NCI-H345 treated with DMSO at 0.1 percent for 48 hours (cell line): ENCODE results near the gene BHLHA9.

Experiments
- DNase-seq: peaks from one replicate; lab custom pipeline; 2025; ENCODE audit not compliant: unreplicated experiment; lab: John Stamatoyannopoulos, UW

Gene BHLHA9

DNA sequence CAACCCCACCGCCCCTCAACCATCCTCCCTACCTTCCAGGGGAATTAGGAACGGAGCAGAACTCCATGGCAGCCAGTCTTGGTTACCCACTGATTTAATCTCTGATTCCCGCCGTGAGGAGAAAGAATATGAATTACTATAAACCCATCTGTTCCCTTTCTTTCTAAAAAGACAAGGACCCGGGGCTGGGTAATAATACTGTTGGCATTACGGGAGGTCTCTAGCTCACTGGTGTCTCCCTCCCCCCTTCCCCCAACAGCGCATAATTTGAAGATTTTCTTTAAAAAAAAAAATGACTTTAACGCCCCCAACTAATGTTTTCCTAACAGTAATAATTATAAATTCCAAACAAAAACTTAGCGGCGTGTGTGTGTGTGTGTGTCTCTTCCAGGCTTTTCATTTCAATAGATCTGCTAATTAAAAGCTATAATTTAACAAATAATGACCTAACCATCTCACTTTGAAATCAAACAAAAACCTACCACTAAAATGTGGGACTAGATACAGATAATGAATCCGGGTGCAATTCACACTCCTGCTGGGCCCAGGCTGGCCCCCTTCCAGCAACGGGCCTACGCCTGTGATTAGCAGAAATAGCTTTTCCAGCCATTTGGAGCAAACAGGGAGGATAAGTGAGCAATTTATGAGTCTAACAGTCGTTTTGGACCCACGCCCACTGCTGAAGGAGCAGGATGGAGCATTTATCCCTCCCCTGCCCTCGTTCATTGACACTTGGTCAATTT is 18.2 kb upstream of the BHLHA9 start:
- DNase-seq, result no peak

DNA sequence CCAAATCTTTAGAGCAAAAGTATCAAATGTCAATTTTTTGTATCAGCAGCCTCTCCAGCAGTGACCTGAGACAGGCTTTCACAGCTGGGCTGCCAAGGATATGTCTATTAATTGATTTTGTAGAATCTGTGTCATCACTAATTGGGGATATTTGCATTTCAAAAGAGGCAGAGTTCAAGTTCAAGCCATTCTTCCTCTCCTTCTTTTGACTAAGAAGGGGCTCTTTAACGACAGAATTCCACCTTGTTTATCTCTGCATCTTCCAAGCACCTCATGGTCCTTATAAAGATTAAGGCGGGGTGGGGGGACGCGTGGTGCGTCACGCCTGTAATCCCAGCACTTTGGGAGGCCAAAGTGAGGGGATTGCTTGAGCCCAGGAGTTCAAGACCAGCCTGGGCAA is 15.2 kb upstream of the BHLHA9 start:
- DNase-seq, result no peak

DNA sequence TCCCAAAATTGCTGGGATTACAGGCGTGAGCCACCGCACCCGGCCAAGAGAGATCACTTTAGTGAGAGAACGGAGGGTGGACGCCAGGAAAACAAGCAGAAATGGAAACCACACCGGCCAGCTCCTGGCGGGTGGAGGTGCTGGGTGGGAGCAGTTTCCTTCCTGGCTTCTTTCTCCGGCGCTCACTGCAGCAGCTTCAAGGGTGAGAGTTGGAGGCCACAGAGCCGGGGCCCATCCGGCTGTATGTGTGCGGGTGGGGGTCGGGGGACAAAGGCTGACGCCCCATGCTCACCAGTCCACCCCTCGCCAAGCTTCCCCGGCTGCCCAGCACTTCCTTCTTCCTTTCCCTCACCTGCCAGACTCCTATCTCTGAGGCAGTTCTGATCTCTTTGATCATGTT is 13.5 kb upstream of the BHLHA9 start:
- no peak for DNase-seq

DNA sequence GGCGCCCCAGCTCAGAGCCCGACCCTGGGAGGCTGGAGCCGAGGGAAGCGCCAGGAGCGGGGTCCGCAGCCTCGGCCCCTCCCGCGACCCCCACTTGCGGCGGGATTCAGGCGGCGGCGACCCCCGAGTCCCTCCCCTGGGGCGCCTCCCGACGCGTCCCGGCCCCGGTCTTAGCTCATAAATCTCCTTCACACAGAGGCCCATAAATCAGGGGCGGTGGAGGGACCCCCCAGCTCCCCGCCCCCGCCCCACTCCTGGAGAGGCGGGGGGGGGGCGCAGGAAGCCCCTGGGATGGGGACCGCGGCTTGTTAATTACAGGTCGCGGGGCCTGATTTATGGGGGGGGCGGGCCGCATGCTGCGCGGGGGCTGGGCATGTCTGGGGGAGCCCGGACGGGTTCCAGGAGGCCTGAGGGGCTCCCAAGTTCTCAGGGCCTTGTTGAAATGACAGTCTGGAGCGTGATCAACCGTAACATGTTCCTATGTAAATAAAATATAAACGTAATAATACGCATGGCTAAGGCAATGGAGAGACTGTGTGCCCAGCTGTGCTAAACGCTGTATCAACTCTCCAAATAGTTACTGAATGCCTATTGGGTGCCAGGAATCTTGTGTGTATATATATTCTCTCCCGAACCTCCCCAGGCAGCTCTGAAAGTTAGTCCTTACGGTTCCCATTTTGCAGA is 10.0 kb upstream of the BHLHA9 start:
- DNase-seq, result no peak

DNA sequence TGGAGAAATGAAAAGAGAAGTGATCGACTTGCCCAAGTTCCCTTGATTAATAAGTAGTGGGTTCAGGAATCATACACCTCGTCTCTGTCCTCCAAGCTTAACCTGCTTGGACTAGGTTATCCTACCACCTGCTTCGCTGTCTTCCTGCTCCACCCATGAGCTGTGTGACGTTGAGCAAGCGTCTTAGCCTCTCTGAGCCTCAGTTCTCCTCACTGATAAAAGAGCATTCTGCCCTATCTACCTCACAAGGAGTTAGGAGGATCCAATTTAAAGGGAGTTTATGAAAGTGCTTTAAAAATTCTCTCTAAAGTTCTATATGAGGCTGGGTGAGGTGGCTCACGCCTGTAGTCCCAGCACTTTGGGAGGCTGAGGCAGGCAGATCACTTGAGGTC is 9.5 kb upstream of the BHLHA9 start:
- no peak for DNase-seq

DNA sequence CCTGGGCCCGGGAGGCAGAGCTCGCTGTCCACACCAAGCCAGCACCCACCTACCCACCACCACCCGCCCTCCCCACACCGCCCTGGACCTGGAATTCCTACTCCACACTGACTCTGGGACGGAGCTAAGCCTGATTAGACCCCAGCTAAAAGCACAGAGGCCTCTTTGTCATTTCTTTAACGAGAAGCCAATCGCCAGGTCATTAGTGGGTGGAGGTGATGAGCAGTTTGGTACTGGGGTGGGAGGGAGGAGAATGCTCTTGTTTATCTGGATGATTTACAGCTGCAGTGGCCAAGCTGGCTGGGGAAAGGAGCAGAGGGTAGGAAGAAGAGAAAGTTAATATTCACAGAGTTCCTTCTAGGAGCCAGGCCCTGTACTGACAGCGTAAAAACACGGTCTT is 6.0 kb upstream of the BHLHA9 start:
- no peak for DNase-seq

DNA sequence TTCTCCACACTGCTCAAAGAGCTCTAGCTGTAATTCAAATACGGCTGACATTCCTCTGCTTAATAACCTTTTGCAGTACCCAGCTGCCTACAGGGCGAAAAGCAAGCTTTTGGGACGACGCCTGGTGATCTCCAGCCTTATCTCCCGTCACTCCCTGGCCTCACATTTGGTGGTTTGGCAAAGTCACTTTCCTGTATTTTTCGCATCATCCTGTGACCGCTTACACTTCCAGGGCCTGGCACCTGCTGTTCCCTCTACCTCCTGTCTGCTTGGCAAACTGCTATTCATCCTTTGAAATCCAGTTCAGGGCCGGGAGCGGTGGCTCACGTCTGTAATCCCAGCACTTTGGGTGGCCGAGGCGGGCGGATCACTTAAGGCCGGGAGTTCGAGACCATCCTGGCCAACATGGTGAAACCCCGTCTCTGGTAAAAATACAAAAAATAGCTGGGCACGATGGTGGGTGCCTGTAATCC is 2.7 kb upstream of the BHLHA9 start:
- no peak for DNase-seq

DNA sequence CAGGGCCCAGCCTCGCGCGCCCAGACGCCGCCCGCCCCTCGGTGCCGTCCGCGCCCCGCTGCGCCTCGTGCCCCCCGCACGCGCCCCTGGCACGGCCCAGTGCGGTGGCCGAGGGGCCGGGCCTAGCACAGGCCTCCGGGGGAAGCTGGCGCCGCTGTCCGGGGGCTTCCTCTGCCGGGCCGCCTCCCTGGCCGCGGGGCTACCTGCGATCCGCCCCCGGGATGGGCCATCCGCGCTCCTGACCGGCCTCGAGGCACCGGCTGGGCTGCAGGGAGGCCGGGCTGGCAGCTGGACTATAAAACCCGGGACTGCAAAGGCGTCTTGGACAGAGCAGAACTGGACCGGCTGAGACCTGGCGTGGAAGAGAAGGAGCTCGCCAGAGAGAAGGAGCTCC is 783 bp downstream of the BHLHA9 start:
- no peak for DNase-seq

DNA sequence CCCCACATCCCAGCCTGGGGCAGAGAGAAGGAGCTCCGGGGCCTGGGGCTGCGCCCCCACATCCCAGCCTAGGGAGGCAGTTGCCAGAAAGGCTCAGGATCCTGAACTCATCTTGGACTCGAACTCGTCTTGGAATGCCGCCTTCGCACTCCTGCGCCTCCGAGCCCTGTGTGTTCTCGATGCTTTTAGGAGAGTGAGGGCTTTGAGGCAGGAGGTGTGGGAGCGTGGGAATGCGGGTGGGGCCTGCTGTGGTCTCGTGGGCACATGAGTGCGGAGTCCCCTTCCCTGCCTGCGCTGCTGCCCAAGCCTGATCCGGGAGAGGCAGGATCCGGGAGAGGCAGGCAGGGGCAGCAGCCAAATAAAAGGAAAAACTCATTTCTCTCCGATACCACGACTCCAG is 1.2 kb downstream of the BHLHA9 start:
- no peak for DNase-seq

DNA sequence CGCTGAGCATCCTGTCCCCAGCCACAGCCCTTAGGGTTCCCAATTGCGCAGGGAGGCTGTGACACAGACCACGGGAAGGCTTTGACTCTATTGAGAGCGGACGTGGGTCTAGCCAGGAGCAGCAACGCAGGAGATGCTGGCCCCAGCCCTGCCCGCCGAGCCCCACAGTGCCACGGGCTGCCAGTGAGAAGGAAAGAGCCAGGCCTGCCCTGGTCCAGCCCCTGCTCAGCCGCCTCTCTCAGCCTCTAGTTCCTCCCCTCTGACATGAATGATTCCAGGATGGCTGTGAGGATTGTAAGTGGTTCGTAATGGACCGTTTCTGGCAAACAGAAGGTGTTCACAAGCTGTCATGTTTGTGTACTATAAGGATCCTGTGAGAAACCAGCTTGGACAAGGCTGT is 2.5 kb downstream of the BHLHA9 start:
- no peak for DNase-seq

DNA sequence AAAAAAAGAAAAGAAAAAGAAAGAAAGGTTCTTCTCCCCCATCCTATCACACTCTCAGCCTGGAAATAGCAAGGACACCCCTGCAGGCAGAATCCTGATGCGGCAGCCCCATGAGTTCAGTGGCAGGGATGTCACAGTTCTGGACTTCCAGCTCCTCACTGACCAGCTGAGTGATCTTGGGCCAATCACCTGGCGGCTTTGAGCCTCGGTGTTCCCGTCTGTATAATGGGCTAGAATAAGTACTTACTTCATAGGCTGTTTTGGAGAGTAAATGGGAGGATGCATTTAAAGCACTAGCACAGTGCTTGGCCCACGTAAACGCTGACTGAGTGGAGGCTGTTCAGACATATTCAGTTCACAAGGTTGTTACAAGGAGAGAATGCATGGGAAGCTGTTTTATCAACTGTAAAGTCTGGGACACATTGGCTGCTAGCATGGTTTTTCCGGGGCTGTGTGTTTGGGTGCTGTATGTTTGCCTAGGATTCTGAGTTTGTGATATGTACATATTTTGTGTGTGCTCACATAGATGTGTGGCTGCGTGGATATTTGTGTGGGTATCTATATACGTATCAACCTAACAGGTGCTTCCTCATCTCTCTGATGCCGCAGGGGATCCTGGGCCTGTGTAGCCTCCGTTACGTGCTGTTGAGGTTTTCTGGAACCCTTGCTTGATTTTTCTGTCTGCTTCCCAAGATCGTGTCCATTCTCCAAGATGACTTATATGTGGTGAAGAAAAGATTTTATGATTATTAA is 3.4 kb downstream of the BHLHA9 start:
- DNase-seq, result no peak

DNA sequence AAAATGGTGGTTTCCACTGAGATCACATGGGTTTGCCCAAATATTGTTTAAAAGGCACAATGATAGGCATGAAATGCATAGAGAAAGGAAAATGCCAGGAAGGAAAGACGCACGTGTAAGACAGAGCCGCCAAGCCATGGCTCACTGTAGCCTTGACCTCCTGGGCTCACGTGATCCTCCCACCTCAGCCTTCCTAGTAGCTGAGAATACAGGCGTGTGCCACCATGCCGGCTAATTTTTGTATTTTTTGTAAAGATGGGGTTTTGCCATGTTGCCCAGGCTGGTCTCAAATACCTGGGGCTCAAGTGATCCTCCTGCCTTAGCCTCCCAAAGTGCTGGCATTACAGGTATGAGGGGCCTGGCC is 4.0 kb downstream of the BHLHA9 start:
- DNase-seq, result no peak

DNA sequence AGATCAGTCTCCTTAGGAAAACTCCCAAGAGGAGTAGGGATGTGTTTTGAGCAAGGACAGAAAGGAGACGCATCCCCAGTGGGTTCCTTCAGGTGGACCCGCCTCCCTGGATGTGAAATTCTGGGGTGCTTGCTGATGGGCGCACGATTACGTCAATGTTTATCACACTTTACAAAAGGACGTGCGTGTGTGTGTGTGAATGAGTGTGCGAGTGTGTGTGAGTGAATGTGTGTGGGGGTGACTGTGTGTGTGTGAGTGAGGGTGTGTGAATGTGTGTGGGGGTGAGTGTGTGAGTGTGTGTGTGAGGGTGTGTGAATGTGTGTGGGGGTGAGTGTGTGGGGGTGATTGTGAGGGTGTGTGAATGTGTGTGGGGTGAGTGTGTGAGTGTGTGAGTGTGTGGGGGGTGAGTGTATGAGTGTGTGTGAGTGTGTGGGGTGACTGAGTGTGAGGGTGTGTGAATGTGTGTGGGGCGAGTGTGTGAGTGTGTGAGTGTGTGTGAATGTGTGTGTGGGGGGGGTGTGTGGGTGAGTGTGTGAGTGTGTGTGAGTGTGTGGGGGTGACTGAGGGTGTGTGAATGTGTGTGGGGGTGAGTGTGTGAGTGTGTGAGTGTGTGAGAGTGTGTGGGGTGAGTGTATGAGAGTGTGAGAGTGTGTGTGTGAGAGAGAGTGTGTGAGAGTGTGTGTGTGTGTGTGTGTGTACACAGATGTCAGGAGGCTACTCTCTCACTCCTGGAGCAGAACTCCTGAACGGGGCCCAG is 5.1 kb downstream of the BHLHA9 start:
- DNase-seq, result no peak

DNA sequence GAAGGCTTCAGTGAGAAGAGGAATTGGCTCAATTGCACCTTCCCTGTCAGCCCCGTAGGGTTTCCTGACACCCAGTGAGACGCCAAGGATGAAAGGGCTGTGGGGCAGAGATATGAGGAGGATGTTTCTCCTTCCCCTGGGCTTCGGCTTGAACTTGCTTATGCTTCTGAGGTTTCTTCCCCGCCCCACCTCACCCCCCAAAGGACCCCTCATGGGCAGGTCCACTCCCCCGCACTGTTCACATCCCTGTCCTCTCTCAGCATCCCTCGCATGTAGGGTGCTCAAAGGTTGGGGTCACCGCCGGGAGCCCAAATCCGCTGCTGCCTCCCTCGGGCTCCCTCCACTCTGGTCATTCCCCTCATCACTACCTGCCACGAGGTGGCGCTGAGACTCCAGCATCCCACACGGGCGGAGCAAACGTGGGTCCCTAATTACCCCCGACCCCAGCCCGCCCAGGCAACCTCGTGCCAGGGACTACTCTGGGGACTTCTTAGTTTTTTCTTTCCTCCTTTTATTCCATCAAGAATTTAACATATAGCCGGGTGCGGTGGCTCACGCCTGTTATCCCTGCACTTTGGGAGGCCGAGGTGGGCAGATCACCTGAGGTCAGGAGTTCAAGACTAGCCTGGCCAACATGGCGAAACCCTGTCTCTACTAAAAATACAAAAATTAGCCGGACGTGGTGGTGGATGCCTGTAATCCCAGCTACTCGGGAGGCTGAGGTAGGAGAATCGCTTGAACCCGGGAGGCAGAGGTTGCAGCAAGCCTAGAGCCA is 5.9 kb downstream of the BHLHA9 start:
- no peak for DNase-seq

DNA sequence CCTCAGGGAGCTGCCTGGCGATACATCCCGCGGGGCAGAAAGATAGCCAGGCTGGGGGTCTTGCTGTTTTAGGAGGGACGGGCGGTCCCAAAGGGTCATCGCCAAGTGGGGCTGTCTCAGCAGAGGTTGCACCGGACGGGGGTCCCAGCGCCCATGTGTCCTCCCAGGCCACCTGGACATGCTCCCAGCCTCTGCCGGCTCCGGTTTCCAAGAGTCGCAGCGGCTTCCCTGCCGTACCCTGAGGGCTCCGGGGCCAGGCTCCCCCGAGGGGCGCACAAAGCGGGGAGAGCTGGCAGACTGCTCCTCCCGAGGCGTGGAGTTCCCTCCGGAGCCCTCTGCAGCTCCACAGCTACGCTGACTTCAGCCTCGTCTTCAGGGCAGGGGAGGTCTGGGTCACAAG is 10.4 kb downstream of the BHLHA9 start:
- DNase-seq, result no peak

DNA sequence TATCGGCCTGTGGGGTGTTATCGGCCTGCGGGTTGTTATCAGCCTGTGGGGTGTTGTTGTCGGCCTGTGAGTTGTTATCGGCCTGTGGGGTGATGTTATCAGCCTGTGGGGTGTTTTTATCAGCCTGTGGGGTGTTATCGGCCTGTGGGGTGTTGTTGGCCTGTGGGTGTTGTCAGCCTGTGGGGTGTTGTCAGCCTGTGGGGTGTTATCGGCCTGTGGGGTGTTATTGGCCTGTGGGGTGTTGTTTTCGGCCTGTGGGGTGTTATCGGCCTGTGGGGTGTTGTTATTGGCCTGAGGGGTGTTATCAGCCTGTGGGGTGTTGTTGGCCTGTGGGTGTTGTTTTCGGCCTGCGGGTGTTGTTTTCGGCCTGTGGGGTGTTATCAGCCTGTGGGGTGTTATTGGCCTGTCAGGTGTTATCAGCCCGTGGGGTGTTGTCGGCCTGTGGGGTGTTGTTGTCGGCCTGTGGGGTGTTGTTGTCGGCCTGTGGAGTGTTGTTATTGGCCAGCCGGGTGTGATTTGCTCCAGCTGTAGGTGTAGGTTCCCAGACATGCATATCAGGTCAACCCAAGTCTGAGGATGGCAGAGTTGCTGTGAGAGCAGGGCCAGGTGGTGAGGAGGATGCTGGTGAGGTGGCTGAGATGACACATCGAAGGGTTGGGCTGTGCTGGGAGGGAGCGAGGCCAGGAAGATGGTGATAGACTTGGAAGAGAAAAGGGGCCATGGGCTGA is 16.3 kb downstream of the BHLHA9 start:
- no peak for DNase-seq

DNA sequence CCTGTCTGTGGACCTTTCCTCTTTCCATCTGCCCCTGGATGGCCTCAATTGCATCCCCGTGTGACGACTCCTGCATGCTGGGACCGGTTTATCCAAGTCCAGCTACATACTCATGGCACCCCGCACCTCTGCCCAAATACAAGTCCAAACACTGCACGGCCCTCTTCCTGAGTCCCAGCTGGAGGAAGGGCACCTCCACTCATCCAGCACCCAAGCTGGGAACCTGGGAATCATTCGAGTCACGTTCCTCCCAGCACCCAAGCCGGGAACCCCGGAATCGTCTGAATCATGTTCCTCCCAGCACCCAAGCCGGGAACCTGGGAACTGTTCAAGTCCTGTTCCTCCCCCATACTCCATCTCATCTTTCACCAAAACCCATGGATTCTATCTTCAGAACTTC is 19.5 kb downstream of the BHLHA9 start:
- DNase-seq, result no peak

DNA sequence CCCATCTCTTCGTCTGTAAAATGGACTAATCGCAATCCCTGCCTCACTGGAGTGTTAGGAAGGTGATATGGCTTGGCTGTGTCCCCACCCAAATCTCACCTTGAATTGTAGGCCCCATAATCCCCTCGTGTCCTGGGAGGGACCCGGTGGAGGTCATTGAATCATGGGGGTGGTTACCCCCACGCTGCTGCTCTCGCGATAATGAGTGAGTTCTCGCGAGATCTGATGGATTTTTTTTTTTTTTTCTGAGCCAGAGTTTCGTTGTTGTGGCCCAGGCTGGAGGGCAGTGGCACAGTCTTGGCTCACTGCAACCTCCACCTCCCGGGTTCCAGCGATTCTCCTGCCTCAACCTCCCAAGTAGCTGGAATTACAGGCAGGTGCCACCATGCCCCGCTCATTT is 20.4 kb downstream of the BHLHA9 start:
- no peak for DNase-seq

DNA sequence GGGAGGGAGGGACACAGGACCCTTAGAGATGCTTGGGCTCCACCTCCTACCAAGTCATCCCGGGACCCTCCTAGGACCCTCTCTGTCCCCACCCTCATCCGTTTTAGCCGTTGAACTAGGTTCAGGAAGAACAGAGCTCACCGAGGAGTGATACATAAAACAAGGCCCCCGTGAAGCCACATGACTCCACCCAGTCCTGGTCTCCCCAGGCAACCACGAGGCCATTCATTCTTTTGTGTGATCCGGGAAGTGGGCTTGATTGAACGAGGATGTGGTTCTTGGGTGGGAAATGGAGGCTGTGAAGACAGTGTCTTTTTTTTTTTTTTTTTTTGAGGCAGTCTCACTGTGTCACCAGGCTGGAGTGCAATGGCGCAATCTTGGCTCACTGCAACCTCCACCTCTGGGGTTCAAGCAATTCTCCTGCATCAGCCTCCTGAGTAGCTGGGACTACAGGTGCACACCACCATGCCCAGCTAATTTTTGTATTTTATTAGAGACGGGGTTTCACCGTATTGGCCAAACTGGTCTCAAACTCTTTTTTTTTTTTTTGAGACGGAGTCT is 24.0 kb downstream of the BHLHA9 start:
- DNase-seq, result no peak

DNA sequence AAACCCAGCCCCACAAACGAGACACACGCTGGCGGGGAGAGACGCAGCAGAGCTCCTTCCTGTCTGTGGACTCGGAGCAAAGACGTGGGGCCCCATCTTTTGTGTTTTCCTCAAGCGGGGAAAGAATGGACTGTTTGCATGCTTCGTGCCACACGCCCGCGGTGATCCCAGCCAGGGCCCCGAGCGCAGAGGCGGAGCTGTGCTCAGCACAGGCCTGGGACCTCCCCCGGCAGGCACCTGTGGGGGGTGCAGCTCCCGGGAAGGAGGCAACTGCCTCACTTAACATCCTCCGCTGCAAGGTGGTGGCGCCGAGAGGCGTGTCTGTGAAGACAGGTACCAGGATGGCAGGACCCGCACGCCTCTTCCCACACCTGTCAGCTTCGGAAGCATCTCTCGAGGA is 28.4 kb downstream of the BHLHA9 start:
- no peak for DNase-seq
